ENCODE data around the gene TSHZ3. TPM values are rescaled to one million over a fixed set of nuclear protein-coding genes. Genes with fewer than 3 reads are reported as not detected.

The TSHZ3 gene
- total and polyA plus RNA-seq, 2 of the 8 experiments (the other 6 are each of a cell fraction or from before 2014, with no cell fraction given), result 3.1 to 12.3 TPM

GRCh38 chr19:31292639-31293185, 56.5 kb downstream of the TSHZ3 start (continued):
- no peak for TF ChIP-seq TEAD4 (IDR thresholded peaks at IDR 0.05; ENCODE audit: low read depth, low read length)
- TF ChIP-seq YY1 (IDR thresholded peaks at IDR 0.05; ENCODE audit: low read depth, low read length), result no peak
- no peak for TF ChIP-seq HDAC2 (IDR thresholded peaks at IDR 0.05; ENCODE audit: borderline replicate concordance in 1 of 2, low read depth in 2 of 2, low read length in 2 of 2)
- no peak for TF ChIP-seq EGR1 (IDR thresholded peaks at IDR 0.05; ENCODE audit: borderline replicate concordance, low read depth, low read length)
- no peak for TF ChIP-seq ZNF274 (IDR thresholded peaks at IDR 0.05; ENCODE audit: borderline replicate concordance, extremely low read depth, low read length)
